PC-9 (cell line): Measurements from ENCODE around the gene FAM149B1.

ENCODE experiments used
- CTCF ChIP-seq: fragments of 200-600 bp; sonication (generic); conservative IDR thresholded peaks from 2 replicates; pipeline ENCODE4 v1.6.1; 2017; ENCODE audit warnings: mixed run types, antibody characterized with exemption, mild to moderate bottlenecking, moderate library complexity
- EZH2 ChIP-seq: fragments of 200-600 bp; sonication (generic); IDR thresholded peaks from 2 replicates; pipeline ENCODE4 v1.8.0; 2017; ENCODE audit warnings: antibody characterized with exemption, low read depth

- TF ChIP-seq CTCF (no peak), EZH2 (no peak)
Observed at GRCh38 chr10:73219384-73219783, 51.5 kb downstream of the FAM149B1 start.
